ENCODE results near the gene IGFALS.

- TF ChIP-seq CTCF (IDR thresholded peaks at IDR 0.05) (no peak), POLR2A (IDR thresholded peaks at IDR 0.05) (no peak)
Measured at GRCh38 chr16:1747934-1748333, 45.6 kb downstream of the IGFALS start.

Data from Peyer's patch (tissue), 4 donors.